Endothelial cell (in vitro differentiated cells): ENCODE results near the gene DPCD. TPM values are rescaled to one million over a fixed set of nuclear protein-coding genes. Genes with fewer than 3 reads are reported as not detected.
A peak's percentile ranks its signal among the peaks of the same experiment; 100 is the strongest.

Experiments used
- DNase-seq: peaks from one replicate; pipeline ENCODE4 v3.0.0; 2021; ENCODE audit warnings: low spot score
- H3K27ac Mint-ChIP-seq: one replicate; pipeline ENCODE4 v1.8.0; 2021; ENCODE audit warnings: mixed read lengths, inconsistent platforms; ENCODE audit not compliant: unreplicated experiment
- H3K27me3 Mint-ChIP-seq: one replicate; pipeline ENCODE4 v1.8.0; 2021; ENCODE audit warnings: mild to moderate bottlenecking, moderate library complexity, mixed read lengths, inconsistent platforms; ENCODE audit not compliant: unreplicated experiment
- H3K36me3 Mint-ChIP-seq: one replicate; pipeline ENCODE4 v1.8.0; 2021; ENCODE audit warnings: mild to moderate bottlenecking, low read depth, mixed read lengths, inconsistent platforms; ENCODE audit not compliant: unreplicated experiment
- H3K4me1 Mint-ChIP-seq: one replicate; pipeline ENCODE4 v1.8.0; 2021; ENCODE audit warnings: mild to moderate bottlenecking, mixed read lengths, inconsistent platforms; ENCODE audit not compliant: unreplicated experiment
- H3K4me3 Mint-ChIP-seq: one replicate; pipeline ENCODE4 v1.8.0; 2021; ENCODE audit warnings: mild to moderate bottlenecking, mixed read lengths, inconsistent platforms; ENCODE audit not compliant: unreplicated experiment
- H3K9me3 Mint-ChIP-seq: one replicate; pipeline ENCODE4 v1.8.0; 2021; ENCODE audit warnings: mixed read lengths, inconsistent platforms; ENCODE audit not compliant: unreplicated experiment
- total RNA-seq: library from RNA; stranded (reverse); fragmentation: NEBNext Ultra II Directional; extraction: Animal tissue kit (Norgen Biotek cat#: 25700); gene quantifications from one replicate; pipeline ENCODE4 v1.2.1, GENCODE V29; 2021; ENCODE audit not compliant: unreplicated experiment
- TF ChIP-seq, protein P1 (sequence below): fragments of 200-600 bp; sonication (generic); IDR thresholded peaks from one replicate; pipeline ENCODE4 v1.5.0; 2021; ENCODE audit warnings: antibody characterized with exemption; ENCODE audit not compliant: unreplicated experiment

DPCD gene
- total RNA-seq, 1 donor from 2014 or later = 16.7 TPM

DNA sequence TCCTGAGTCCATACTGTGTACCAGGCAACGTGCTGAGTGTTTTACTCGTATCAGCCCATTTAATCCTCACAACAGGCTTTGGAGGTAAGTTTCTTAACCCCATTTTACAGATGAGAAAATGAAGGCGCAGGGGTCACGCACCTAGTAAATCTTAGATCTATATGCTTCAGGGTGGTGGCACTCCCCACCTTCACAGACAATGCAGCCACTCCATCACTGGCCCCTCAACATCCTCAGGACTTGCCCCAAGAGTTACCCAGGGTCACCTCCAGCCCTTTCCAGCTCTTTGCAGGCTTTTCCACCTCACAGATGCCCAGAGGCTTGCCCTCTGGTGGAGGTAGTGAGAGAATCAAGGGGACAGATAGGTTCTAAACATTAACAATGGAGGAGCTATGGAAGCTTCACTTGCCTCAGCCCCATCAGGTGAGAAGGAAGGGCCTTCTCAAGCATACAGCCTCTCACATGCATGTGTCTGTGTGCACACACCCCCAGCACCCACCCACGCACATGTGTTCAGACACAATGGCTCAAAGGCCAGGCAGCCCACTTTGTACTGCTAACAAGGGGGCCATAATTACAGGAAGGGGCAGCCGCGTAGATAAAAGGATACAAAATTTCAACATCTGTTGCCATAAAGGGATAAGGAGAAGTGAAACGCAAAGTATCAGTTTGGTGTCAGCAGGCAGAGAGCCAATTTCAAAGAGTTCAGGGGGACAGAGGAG, 29.1 kb downstream of the DPCD start:
- H3K4me3 Mint-ChIP-seq = no peak overlapping the region
- DNase-seq = no peak
- peaks cover 26% of the 10 kb centered on the region for H3K4me1 Mint-ChIP-seq
- TF ChIP-seq, protein P1, sequence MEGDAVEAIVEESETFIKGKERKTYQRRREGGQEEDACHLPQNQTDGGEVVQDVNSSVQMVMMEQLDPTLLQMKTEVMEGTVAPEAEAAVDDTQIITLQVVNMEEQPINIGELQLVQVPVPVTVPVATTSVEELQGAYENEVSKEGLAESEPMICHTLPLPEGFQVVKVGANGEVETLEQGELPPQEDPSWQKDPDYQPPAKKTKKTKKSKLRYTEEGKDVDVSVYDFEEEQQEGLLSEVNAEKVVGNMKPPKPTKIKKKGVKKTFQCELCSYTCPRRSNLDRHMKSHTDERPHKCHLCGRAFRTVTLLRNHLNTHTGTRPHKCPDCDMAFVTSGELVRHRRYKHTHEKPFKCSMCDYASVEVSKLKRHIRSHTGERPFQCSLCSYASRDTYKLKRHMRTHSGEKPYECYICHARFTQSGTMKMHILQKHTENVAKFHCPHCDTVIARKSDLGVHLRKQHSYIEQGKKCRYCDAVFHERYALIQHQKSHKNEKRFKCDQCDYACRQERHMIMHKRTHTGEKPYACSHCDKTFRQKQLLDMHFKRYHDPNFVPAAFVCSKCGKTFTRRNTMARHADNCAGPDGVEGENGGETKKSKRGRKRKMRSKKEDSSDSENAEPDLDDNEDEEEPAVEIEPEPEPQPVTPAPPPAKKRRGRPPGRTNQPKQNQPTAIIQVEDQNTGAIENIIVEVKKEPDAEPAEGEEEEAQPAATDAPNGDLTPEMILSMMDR = no peak
- peak overlapping the region; percentile 80 for H3K27ac Mint-ChIP-seq
- peaks cover 7% of the 10 kb centered on the region for H3K27me3 Mint-ChIP-seq
- peaks cover 18% of the 10 kb centered on the region for H3K36me3 Mint-ChIP-seq
- no peaks in the 10 kb centered on the region for H3K9me3 Mint-ChIP-seq

DNA sequence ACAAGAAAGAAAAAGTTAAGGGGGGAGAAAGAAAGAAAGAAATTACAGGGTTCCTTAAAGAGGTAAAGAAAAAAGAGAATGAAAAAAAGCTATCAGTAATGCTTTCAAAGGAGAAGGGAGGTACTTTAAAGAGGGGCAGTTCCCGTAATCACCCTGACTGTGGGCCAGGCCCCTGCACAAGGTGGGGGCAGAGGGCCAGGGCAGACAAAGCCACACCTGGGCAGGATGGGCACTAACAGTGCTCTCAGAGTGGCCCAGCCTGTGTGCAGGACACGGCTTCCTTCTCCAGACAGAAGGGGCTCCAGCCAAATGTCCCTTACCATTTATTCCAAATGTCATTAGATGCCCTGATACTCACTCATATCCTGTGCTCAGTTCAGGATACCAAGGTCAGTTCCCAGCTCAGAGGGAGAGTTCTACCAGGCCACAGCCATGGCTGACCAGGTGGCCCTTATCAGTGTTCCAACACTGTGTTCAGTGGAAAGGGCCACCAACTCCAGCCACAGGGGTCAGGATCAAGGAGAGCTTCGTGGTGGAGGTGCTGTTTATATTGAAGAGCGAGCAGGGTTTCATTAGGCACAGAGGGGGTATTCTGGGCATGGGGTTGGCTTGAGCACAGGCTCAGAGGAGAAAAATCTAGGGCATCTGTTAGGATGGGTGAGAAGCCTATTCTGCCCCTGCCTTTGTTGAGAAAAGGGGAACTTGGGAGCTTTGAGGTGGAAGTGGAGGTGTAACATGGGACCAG, 29.9 kb downstream of the DPCD start:
- H3K27ac Mint-ChIP-seq = peak overlapping the region; percentile 80
- peaks cover 26% of the 10 kb centered on the region for H3K4me1 Mint-ChIP-seq
- DNase-seq = no peak
- H3K9me3 Mint-ChIP-seq = no peaks in the 10 kb centered on the region
- peaks cover 7% of the 10 kb centered on the region for H3K27me3 Mint-ChIP-seq
- peaks cover 23% of the 10 kb centered on the region for H3K36me3 Mint-ChIP-seq
- no peak overlapping the region for H3K4me3 Mint-ChIP-seq
- TF ChIP-seq, protein P1 = no peak

DNA sequence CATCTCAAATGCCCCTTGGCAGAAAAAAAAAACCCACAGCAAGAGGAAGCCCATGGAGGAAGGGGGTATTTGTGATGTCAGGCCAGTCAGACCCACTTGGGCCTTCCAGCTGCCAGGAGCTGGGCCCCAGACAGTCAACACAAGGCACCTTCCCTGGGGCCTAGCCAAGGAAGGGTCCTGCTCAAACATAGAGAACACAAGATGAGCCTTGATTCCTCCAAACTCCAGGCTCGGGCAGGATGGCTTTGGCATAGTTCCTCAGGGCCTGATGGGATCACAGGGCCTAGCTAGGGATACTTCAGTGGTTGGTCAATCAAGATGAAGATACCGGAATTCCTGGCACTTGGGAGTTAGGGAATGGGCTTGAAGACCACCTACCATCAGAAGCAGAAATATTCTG, 30.8 kb downstream of the DPCD start:
- no peak overlapping the region for H3K4me3 Mint-ChIP-seq
- H3K9me3 Mint-ChIP-seq = no peaks in the 10 kb centered on the region
- peaks cover 26% of the 10 kb centered on the region for H3K4me1 Mint-ChIP-seq
- H3K27me3 Mint-ChIP-seq = peaks cover 7% of the 10 kb centered on the region
- peaks cover 27% of the 10 kb centered on the region for H3K36me3 Mint-ChIP-seq
- no peak for DNase-seq
- TF ChIP-seq, protein P1 = no peak
- no peak overlapping the region for H3K27ac Mint-ChIP-seq

DNA sequence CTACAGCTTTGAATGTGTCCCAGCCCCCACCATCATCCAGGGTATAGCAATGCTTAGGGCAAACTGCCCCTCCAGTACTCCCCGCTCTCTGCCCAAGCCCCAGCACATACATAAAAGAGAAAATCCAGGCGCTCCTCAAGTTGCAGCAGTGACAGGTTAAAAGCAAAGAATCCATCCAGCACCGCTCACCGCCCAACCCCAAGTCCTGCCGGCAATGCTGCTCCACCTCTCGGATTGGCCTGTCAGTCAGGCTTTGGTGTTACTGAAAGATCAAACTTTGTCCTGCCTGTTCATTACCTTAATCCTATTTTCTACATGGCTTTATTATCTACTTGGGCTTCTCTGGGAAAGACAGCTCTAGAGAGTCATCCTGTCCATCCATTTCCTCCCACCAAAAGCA, 31.9 kb downstream of the DPCD start:
- H3K4me1 Mint-ChIP-seq = peaks cover 26% of the 10 kb centered on the region
- peaks cover 9% of the 10 kb centered on the region for H3K27me3 Mint-ChIP-seq
- H3K36me3 Mint-ChIP-seq = peaks cover 33% of the 10 kb centered on the region
- no peaks in the 10 kb centered on the region for H3K9me3 Mint-ChIP-seq
- H3K27ac Mint-ChIP-seq = no peak overlapping the region
- peak overlapping the region; percentile 73 for H3K4me3 Mint-ChIP-seq
- TF ChIP-seq, protein P1 = no peak
- DNase-seq = no peak

DNA sequence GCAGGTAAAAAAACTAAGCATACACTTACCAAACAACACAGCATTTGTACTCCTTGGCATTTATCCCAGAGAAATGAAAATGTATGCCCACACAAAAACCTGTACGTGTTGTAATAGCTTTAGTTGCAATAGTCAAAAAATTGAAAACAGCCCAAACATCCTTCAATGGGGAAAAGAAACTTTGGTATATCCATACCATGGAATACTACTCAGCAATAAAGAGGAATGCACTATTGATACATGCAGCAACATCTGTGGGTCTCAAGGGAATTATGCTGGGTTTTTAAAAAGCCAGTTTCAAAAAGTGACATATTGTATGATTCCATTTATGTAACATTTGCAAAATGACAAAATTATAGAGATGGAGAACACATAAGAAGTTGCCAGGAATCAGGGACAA, 35.4 kb downstream of the DPCD start:
- Mint-ChIP-seq H3K4me3 (peak overlapping the region; percentile 18), H3K4me1 (peaks cover 3% of the 10 kb centered on the region), H3K36me3 (peaks cover 37% of the 10 kb centered on the region)

More for the DNA sequence above, 35.4 kb downstream of the DPCD start:
- Mint-ChIP-seq H3K27me3 (peaks cover 1% of the 10 kb centered on the region), H3K27ac (no peak overlapping the region), H3K9me3 (no peaks in the 10 kb centered on the region)
- TF ChIP-seq, protein P1 = no peak
- DNase-seq = no peak
